DMS153 (cell line): Measurements from ENCODE around the gene NCKAP5.

Experiments
- DNase-seq: peaks from one replicate; lab custom pipeline; 2025; lab: John Stamatoyannopoulos, UW

The NCKAP5 gene

GRCh38 chr2:133143645-133144044 lies 424.6 kb downstream of the NCKAP5 start:
- no peak for DNase-seq

- no peak for DNase-seq
These were observed 426.2 kb downstream of the NCKAP5 start for GRCh38 chr2:133142087-133142486.

- no peak for DNase-seq
These were observed 427.6 kb downstream of the NCKAP5 start for GRCh38 chr2:133140620-133141019.

GRCh38 chr2:133139847-133140533 lies 428.3 kb downstream of the NCKAP5 start:
- no peak for DNase-seq

GRCh38 chr2:133138693-133139092 lies 429.6 kb downstream of the NCKAP5 start:
- DNase-seq: no peak

GRCh38 chr2:133135035-133135654 lies 433.1 kb downstream of the NCKAP5 start:
- DNase-seq: no peak

- DNase-seq: no peak
These were observed 437.6 kb downstream of the NCKAP5 start for GRCh38 chr2:133130548-133131246.

GRCh38 chr2:133124446-133124845 lies 443.8 kb downstream of the NCKAP5 start:
- no peak for DNase-seq

- no peak for DNase-seq
These were observed 444.4 kb downstream of the NCKAP5 start for GRCh38 chr2:133123904-133124303.

- DNase-seq: no peak
These were observed 444.9 kb downstream of the NCKAP5 start for GRCh38 chr2:133123393-133123792.

- DNase-seq: no peak
These were observed 445.7 kb downstream of the NCKAP5 start for GRCh38 chr2:133122529-133122928.

- no peak for DNase-seq
These were observed 448.0 kb downstream of the NCKAP5 start for GRCh38 chr2:133120310-133120709.

- no peak for DNase-seq
These were observed 458.1 kb downstream of the NCKAP5 start for GRCh38 chr2:133110201-133110600.

- DNase-seq: no peak
These were observed 458.5 kb downstream of the NCKAP5 start for GRCh38 chr2:133109772-133110171.

- DNase-seq: no peak
These were observed 461.0 kb downstream of the NCKAP5 start for GRCh38 chr2:133107058-133107815.

GRCh38 chr2:133104871-133105270 lies 463.4 kb downstream of the NCKAP5 start:
- no peak for DNase-seq

GRCh38 chr2:133098787-133099186 lies 469.5 kb downstream of the NCKAP5 start:
- no peak for DNase-seq

- no peak for DNase-seq
These were observed 470.6 kb downstream of the NCKAP5 start for GRCh38 chr2:133097666-133098065.

GRCh38 chr2:133092571-133092970 lies 475.7 kb downstream of the NCKAP5 start:
- DNase-seq: no peak

- DNase-seq: no peak
These were observed 477.9 kb downstream of the NCKAP5 start for GRCh38 chr2:133090358-133090757.

- DNase-seq: no peak
These were observed 482.1 kb downstream of the NCKAP5 start for GRCh38 chr2:133086176-133086575.

GRCh38 chr2:133085646-133086045 lies 482.6 kb downstream of the NCKAP5 start:
- DNase-seq: no peak

- no peak for DNase-seq
These were observed 486.2 kb downstream of the NCKAP5 start for GRCh38 chr2:133082034-133082433.
